Subcutaneous adipose tissue (tissue), 4 donors: ENCODE measurements around the gene BAMBI. TPM values are rescaled to one million over a fixed set of nuclear protein-coding genes. Genes with fewer than 3 reads are reported as not detected.

Source experiments
- CTCF ChIP-seq: fragments of 450-650 bp; IDR thresholded peaks from one replicate; pipeline ENCODE4 v1.5.1; 2016; ENCODE audit warnings: low read depth, mild to moderate bottlenecking, control low read depth, antibody characterized with exemption, moderate library complexity
- total RNA-seq, 4 donors: library from RNA; depleted of rRNA; stranded (reverse); fragments of >200 nt; gene quantifications; one replicate each; pipeline ENCODE4 v1.1.0, GENCODE V29; 2016

The BAMBI gene
- total RNA-seq, 4 donors from 2014 or later = 1.1 to 3.3 (median 2.3) TPM

- no peak for TF ChIP-seq CTCF
Observed at GRCh38 chr10:28711776-28712175, 34.5 kb downstream of the BAMBI start.

- TF ChIP-seq CTCF = no peak
Observed at GRCh38 chr10:28713626-28714352, 36.5 kb downstream of the BAMBI start.

- no peak for TF ChIP-seq CTCF
Observed at GRCh38 chr10:28714401-28715053, 37.2 kb downstream of the BAMBI start.

GRCh38 chr10:28715246-28715645 lies 37.9 kb downstream of the BAMBI start:
- no peak for TF ChIP-seq CTCF

- TF ChIP-seq CTCF = no peak
Observed at GRCh38 chr10:28715757-28716156, 38.4 kb downstream of the BAMBI start.

GRCh38 chr10:28716748-28717147 lies 39.4 kb downstream of the BAMBI start:
- no peak for TF ChIP-seq CTCF

GRCh38 chr10:28717656-28718201 lies 40.4 kb downstream of the BAMBI start:
- TF ChIP-seq CTCF = no peak
